ENCODE data around the gene C19orf47.

The C19orf47 gene

DNA sequence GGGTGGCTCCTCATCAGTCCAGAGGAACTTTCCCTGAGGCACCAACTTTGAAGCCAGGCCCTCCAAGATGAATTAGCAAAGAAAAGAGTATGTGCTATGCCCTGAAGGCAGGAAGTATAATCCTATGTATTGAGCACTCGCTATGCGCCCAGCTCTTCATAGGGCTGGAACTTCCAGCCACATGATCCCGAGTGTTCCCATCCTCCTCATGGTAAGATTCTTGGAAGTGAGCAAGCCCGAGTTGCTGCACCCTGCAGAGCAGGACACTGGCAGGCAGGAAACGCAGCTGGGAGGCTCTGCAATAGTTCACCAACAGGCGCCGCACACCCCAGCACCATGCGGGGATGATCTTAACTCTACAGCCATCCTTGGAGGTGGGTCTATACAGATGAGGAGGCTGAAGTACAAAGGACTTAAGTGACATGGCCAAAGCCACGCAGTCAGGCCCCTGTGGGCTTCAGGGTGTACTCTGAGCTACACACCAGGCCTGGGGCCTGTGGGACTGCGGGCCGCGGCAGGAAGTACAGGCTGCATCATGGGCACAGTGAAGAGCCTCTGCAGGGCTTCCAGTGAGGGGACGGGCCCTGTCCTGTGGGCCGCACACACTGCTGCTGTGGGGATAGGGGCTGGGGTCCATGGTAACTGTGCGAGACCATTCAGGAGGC, 25.1 kb downstream of the C19orf47 start:
- Histone ChIP-seq H3K79me2 (ENCODE audit: insufficient read depth, low read length) (no peaks in the 10 kb centered on the region), H3K4me3 (ENCODE audit: insufficient read depth, low read length, poor library complexity, severe bottlenecking) (no peak overlapping the region), H3K9me2 (replicated peaks; ENCODE audit: insufficient read depth, low read length) (no peaks in the 10 kb centered on the region), H3K9me3 (ENCODE audit: insufficient read depth, low read length) (no peaks in the 10 kb centered on the region), H3K27me3 (ENCODE audit: low read length) (no peaks in the 10 kb centered on the region), H3K4me2 (ENCODE audit: low read depth, low read length, poor library complexity, severe bottlenecking) (no peak overlapping the region), H3F3A (ENCODE audit: insufficient read depth) (no peaks in the 10 kb centered on the region), H3K9ac (ENCODE audit: low read length) (no peak overlapping the region), H3K27ac (ENCODE audit: low read depth, low read length) (no peak overlapping the region), H3K36me3 (ENCODE audit: low read length) (no peaks in the 10 kb centered on the region), H2AFZ (ENCODE audit: low read depth, low read length, severe bottlenecking) (no peak overlapping the region), H4K20me1 (ENCODE audit: low read depth, low read length) (no peaks in the 10 kb centered on the region)
- TF ChIP-seq, protein P1, sequence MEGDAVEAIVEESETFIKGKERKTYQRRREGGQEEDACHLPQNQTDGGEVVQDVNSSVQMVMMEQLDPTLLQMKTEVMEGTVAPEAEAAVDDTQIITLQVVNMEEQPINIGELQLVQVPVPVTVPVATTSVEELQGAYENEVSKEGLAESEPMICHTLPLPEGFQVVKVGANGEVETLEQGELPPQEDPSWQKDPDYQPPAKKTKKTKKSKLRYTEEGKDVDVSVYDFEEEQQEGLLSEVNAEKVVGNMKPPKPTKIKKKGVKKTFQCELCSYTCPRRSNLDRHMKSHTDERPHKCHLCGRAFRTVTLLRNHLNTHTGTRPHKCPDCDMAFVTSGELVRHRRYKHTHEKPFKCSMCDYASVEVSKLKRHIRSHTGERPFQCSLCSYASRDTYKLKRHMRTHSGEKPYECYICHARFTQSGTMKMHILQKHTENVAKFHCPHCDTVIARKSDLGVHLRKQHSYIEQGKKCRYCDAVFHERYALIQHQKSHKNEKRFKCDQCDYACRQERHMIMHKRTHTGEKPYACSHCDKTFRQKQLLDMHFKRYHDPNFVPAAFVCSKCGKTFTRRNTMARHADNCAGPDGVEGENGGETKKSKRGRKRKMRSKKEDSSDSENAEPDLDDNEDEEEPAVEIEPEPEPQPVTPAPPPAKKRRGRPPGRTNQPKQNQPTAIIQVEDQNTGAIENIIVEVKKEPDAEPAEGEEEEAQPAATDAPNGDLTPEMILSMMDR (IDR thresholded peaks at IDR 0.05; ENCODE audit: insufficient read depth, low read length, poor library complexity, severe bottlenecking), result no peak
- no peak for TF ChIP-seq EZH2phosphoT487 (conservative IDR thresholded peaks at IDR 0.05; ENCODE audit: low read length)

DNA sequence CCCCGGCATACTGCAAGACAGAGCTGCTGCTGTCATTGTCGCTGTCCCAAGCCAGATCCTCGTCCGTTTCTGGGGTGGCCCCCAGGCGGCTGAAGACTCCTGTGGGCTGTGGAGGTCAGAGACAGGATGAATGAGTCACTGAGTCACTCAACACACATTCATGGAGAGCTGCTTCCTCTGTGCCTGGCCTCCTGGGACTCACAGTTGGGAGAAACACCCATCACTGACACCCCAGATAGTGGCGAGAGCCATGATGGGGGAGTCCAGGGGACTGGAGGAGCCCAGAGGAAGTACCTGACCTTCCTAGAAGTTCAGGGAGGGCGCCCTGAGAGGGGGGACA, 26.0 kb downstream of the C19orf47 start:
- no peaks in the 10 kb centered on the region for H3F3A ChIP-seq (ENCODE audit: insufficient read depth)
- no peak overlapping the region for H3K27ac ChIP-seq (ENCODE audit: low read depth, low read length)
- H3K4me2 ChIP-seq (ENCODE audit: low read depth, low read length, poor library complexity, severe bottlenecking), result no peak overlapping the region
- no peak overlapping the region for H3K9ac ChIP-seq (ENCODE audit: low read length)
- no peak overlapping the region for H3K4me3 ChIP-seq (ENCODE audit: insufficient read depth, low read length, poor library complexity, severe bottlenecking)
- H4K20me1 ChIP-seq (ENCODE audit: low read depth, low read length), result no peaks in the 10 kb centered on the region
- H3K79me2 ChIP-seq (ENCODE audit: insufficient read depth, low read length), result no peaks in the 10 kb centered on the region
- no peaks in the 10 kb centered on the region for H3K9me2 ChIP-seq (replicated peaks; ENCODE audit: insufficient read depth, low read length)
- H2AFZ ChIP-seq (ENCODE audit: low read depth, low read length, severe bottlenecking), result no peak overlapping the region
- no peaks in the 10 kb centered on the region for H3K9me3 ChIP-seq (ENCODE audit: insufficient read depth, low read length)
- H3K27me3 ChIP-seq (ENCODE audit: low read length), result no peaks in the 10 kb centered on the region
- H3K36me3 ChIP-seq (ENCODE audit: low read length), result no peaks in the 10 kb centered on the region
- TF ChIP-seq, protein P1 (IDR thresholded peaks at IDR 0.05; ENCODE audit: insufficient read depth, low read length, poor library complexity, severe bottlenecking), result no peak
- TF ChIP-seq EZH2phosphoT487 (conservative IDR thresholded peaks at IDR 0.05; ENCODE audit: low read length), result no peak

DNA sequence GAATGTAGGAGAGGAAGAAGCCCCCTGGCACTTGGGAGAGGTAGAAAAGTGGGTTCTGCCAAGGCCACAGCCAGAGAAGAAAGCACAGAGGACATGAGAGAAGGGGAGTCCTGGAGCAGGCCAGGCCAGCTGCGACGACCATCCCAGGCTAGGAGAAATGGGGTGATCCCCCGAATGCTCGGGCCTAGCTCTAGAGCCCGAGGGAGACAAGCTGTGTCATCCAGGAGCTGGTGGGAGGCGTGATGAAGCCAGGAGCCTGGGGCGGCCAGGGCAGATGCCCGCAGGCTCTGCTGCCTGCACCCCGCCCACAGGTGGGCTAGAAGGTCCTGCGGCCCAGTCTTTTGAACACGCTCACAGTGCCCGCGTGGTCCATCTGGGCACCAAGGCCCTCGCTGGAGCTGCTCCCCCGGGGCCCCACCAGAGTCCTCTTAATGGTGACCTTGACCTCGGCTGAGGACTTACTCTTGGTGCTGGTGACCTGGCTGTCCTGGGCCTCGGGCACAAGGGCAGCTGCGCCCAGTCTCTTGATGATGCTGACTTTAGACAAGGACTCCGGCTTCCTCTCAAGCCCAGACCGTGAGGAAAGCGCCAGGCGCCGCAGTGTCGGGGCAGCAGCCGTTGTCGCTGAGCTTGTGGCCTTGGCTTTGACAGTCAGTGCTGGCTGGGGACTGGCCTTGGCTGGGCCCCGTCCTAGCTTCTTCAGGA, 26.5 kb downstream of the C19orf47 start:
- no peaks in the 10 kb centered on the region for H3K9me3 ChIP-seq (ENCODE audit: insufficient read depth, low read length)
- TF ChIP-seq, protein P1 (IDR thresholded peaks at IDR 0.05; ENCODE audit: insufficient read depth, low read length, poor library complexity, severe bottlenecking), result no peak
- no peak for TF ChIP-seq EZH2phosphoT487 (conservative IDR thresholded peaks at IDR 0.05; ENCODE audit: low read length)
- H3F3A ChIP-seq (ENCODE audit: insufficient read depth), result no peaks in the 10 kb centered on the region
- H3K36me3 ChIP-seq (ENCODE audit: low read length), result no peaks in the 10 kb centered on the region
- H3K4me2 ChIP-seq (ENCODE audit: low read depth, low read length, poor library complexity, severe bottlenecking), result no peak overlapping the region
- H3K79me2 ChIP-seq (ENCODE audit: insufficient read depth, low read length), result no peaks in the 10 kb centered on the region
- no peaks in the 10 kb centered on the region for H3K27me3 ChIP-seq (ENCODE audit: low read length)
- no peak overlapping the region for H3K9ac ChIP-seq (ENCODE audit: low read length)
- no peaks in the 10 kb centered on the region for H4K20me1 ChIP-seq (ENCODE audit: low read depth, low read length)
- no peaks in the 10 kb centered on the region for H3K9me2 ChIP-seq (replicated peaks; ENCODE audit: insufficient read depth, low read length)
- H2AFZ ChIP-seq (ENCODE audit: low read depth, low read length, severe bottlenecking), result no peak overlapping the region
- no peak overlapping the region for H3K27ac ChIP-seq (ENCODE audit: low read depth, low read length)
- H3K4me3 ChIP-seq (ENCODE audit: insufficient read depth, low read length, poor library complexity, severe bottlenecking), result no peak overlapping the region

Data from SU-DHL-6 (cell line).